NOMO-1 treated with DMSO at 0.1 percent for 48 hours (cell line): ENCODE results near the gene LDHAL6A.
"Not testable (repeated sequence)": the region's sequence is repeated elsewhere in the genome, so short reads cannot be mapped to it uniquely, and the experiment has no call there.

Source experiments
- DNase-seq: peaks from one replicate; lab custom pipeline; 2025; ENCODE audit not compliant: unreplicated experiment; lab: John Stamatoyannopoulos, UW

The LDHAL6A gene

DNA sequence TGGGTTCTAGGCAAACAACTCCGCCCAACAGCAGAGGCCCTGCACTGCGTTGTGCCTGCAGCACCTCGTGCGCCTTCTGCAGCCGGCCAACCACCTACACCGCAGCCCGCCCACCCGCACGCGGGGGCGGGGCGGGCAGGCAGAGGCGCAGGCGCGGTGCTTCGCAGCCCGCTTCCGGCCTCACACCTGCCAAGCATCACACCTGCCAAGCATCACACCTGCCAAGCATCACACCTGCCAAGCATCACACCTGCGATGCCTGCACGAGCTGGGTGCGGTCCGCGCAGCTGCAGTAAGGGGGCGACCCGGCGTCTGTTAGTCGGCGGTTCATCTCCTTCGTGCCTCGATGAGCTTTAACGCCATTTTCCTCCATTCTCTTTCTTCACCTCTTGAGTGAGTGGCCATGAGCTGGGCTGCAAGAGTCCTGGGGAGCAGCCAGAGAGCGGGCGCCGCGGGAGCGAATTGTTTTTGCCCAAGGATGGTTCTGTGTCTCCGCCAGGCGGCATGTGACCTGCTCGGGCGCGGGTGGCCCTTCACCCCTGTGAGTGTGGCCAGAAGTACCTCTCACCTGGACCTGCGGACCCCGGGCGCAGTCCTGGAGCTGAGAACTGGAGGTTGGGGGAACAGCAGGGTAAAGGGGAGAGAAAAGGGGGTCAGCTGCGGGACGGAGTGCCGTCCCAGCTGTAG, at the start of gene LDHAL6A:
Gene LDHAL6A (plus strand): TSS at position 171 of the 687 bp plus-strand sequence. CDS start 825 bp downstream, outside the sequence.
- no peak for DNase-seq

DNA sequence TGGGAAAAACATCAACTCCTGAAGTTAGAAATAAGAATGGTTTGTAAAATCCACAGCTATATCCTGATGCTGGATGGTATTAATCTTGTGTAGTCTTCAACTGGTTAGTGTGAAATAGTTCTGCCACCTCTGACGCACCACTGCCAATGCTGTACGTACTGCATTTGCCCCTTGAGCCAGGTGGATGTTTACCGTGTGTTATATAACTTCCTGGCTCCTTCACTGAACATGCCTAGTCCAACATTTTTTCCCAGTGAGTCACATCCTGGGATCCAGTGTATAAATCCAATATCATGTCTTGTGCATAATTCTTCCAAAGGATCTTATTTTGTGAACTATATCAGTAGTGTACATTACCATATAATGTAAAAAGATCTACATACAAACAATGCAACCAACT, 48.3 kb upstream of the LDHAL6A start:
- not testable (repeated sequence) for DNase-seq

DNA sequence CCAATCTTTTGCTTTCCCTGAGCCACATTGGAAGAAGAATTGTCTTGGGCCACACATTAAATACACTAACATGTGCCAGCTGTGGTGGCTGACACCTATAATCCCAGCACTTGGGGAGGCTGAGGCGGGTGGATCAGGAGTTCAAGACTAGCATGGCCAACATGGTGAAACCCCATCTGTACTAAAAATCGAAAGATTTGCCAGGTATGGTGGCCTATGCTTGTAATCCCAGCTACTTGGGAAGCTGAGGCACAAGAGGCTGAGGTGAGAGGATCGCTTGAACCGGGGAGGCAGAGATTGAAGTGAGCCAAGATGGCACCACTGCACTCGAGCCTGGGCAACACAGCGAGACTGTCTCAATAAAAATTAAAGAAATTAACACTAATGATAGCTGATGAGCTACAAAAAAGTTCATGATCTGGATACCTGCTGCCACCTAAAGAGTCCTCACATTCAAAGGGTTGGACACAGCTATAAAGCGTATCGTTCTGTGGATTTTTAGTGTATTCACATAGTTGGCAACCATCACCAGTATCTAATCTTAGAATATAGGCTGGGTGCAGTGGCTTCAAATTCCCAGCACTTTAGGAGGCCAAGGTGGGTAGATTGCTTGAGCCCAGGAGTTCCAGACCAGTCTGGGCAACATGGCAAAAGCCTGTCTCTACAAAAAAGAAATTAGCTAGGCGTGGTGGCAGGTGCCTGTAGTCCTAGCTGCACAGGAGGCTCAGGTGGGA, 46.9 kb upstream of the LDHAL6A start:
- DNase-seq, result no peak

DNA sequence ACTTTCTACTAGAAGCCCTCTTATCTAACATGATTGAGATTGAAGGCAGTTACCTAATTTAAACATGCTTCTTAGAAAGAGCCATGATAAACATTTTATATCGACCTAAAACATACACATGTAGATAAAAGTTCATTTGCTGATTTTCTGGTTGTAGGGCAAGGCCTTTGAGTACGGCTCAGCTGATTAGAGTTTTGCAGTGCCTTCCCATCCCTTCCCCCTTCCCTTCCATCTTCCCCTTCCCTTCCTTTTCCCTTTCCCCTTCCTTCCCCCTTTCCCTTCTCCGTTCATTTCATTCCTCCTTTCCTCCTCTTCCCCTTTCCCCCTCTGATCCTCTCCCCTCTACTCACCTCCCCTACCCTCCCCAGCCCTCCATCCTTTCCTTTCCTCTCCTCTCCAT, 39.2 kb upstream of the LDHAL6A start:
- no peak for DNase-seq

GRCh38 chr11:18419040-18419439, 36.6 kb upstream of the LDHAL6A start:
- DNase-seq, result no peak

DNA sequence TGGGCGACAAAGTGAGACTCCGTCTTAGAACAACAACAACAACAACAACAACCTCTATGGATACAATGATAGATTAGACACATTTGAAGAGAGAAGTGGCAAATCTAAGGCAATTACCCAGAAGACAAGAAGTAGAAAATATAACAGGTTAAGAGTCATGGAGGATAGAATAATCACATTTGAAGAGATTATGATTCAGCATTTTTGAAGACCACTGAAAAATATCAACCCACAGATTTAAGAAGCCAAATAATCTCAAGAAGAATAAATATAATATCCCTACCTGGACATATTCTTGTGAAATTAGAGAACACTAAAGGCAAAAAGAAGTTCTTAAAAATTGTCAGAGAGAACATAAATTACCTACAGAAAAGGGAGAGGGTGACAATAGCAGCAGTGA, 35.6 kb upstream of the LDHAL6A start:
- DNase-seq, result no peak

- DNase-seq, result no peak
Measured at GRCh38 chr11:18427240-18427639, 28.4 kb upstream of the LDHAL6A start.

DNA sequence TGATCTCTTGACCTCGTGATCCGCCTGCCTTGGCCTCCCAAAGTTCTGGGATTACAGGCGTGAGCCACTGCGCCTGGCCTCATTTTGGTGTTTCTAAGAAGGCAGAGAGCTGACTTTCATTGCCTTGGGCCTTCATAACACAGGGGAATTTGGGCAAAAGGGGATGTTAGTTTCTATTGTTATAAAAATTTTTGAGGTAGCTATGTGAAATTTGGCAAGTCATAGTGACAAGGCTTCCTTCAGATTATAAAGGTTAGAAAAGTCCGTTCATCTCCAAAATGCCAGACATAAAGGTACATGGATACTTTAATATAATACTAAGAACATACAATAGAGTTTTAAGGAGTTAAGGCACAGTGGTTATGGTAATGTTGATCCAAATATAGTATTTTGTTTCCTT, 26.3 kb upstream of the LDHAL6A start:
- no peak for DNase-seq

GRCh38 chr11:18438691-18439090, 17.0 kb upstream of the LDHAL6A start:
- no peak for DNase-seq

DNA sequence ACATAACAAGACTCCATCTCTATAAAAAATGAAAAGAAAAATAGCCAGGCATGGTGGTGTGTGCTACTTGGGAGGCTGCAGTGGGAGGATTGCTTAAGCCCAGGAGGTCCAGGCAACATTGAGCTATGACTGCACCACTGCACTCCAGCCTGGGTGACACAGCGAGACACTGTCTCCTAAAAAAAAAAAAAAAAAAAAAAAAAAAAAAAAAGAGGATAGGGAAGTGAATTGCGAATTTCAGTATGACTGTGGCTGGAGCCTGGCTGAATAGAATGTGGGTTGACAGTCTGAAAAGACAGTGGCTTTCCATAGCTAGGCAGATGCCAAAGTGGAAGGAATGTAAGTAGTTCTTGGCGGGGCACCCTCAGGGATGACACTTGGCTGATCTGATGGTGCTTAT, 6.4 kb upstream of the LDHAL6A start:
- DNase-seq, result no peak

DNA sequence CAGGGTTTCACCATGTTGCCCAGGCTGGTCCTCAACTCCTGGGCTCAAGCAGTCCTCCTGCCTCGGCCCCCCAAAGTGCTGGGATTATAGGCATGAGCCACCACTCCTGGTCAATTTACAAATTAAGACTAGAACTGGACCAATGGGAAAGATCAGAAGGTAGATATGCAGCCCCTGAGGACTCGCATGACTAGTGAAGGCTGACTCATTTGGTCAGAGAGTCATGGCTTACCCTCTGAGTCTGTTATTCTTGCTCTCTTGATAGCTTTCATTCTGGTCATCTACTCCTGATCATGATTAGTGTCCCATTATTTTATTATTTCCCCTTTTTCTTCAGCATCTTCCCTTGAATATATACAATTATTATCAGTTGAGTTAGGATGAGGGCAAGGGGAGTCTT, 2.7 kb upstream of the LDHAL6A start:
- no peak for DNase-seq

DNA sequence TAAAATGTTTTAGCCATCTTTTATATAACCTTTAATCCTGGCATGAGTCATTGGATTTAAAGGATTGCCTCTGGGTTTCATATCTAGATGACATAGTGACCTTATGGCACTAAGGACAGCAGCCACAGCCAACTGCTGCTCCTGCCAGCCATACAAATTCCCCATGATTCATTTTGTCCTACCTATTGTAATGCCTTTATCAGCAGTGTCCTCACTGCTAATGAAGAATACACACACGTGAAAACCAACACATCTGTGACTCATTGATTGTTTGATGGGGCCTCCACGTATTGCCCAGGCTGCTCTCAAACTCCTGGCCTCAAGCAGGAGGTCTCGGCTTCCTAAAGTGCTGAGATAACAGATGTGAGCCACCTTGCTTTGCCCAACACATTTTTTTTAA, 1.8 kb downstream of the LDHAL6A start:
- DNase-seq, result no peak

- no peak for DNase-seq
Measured at GRCh38 chr11:18459634-18460033, 4.0 kb downstream of the LDHAL6A start.

DNA sequence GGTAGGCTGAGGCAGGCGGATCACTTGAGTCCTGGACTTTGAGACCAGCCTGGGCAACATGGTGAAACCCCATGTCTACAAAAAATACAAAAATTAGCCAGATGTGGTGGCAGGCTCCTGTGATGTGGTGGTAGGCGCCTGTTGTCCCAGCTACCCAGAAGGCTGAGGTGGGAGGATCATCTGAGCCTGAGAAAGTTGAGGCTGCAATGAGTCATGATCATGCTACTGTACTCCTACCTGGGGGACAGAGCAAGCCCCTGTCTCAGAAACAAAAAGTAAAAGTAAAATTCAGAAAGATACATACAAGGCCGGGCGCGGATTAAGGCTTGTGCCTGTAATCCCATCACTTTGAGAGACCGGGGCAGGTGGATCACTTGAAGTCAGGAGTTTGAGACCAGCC, 6.3 kb downstream of the LDHAL6A start:
- no peak for DNase-seq

GRCh38 chr11:18463439-18463838, 7.8 kb downstream of the LDHAL6A start:
- DNase-seq, result no peak

DNA sequence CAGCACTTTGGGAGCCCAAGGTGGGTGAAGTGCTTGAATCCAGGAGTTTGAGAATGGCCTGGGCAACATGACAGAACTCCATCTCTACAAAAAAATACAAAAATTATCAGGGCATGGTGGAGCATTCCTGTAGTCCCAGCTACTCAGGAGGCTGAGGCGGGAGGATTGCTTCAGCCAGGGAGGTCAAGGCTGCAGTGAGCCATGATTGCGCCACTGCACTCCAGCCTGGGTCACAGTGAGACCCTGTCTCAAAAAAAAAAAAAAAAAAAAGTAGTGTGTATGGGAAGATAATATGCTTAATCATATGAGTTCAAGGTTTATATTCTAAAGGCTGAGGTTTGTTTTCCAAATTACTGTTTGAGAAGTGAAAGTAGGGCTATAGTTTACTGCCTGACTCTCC, 10.7 kb downstream of the LDHAL6A start:
- no peak for DNase-seq

GRCh38 chr11:18468059-18468458, 12.4 kb downstream of the LDHAL6A start:
- no peak for DNase-seq

DNA sequence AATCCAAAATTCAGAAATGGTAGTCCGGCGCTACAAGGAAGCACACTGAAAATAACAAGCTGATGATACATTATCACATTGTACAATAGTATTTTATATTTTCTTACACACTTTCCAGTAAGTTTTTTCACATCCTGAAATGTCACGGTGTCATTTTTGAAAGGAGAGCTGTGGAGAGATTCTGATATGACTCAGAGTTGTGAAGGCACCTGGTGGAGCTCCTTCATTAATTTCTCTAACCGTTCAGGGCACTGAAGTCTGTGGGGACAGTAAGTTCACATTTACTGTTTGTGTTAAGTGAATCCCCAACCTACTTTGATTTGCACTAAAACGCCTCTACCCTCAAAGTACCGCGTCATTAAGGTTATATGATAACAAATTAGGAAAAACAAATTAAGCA, 13.3 kb downstream of the LDHAL6A start:
- no peak for DNase-seq

GRCh38 chr11:18471995-18472394, 16.3 kb downstream of the LDHAL6A start:
- DNase-seq, result no peak

GRCh38 chr11:18472587-18472986, 16.9 kb downstream of the LDHAL6A start:
- no peak for DNase-seq

- no peak for DNase-seq
Measured at GRCh38 chr11:18479063-18479462, 23.4 kb downstream of the LDHAL6A start.

GRCh38 chr11:18485913-18486528, 30.4 kb downstream of the LDHAL6A start:
- DNase-seq, result no peak
